Psoas muscle (tissue), 8 donors: ENCODE measurements around the gene E2F1. TPM values are rescaled to one million over a fixed set of nuclear protein-coding genes. Genes with fewer than 3 reads are reported as not detected.

ENCODE experiments used
- ATAC-seq, 4 donors: fragments of 200-7000 bp; cut with Tn5 transposase; one replicate each; pipeline ENCODE4 v1.9.1; 2020; ENCODE audit warnings: moderate library complexity in 3 of 4, mild to moderate bottlenecking in 2 of 4
- DNase-seq, 2 donors: peaks; one replicate each; pipeline ENCODE4 v3.0.0-alpha.2; 2020
- H3K27ac ChIP-seq: fragments of 200-600 bp; one replicate; pipeline ENCODE4 v1.8.0; 2022
- H3K27me3 ChIP-seq, 3 donors: fragments of 200-600 bp in 1 of 3; one replicate each; pipeline versions ENCODE4 v1.6.1 to v1.8.0; 2013 to 2022; ENCODE audit warnings: low read length in 2 of 3, mild to moderate bottlenecking in 2 of 3, moderate library complexity in 1 of 3; ENCODE audit not compliant: insufficient read depth in 3 of 3
- H3K36me3 ChIP-seq, 2 donors: fragments of 200-600 bp in 1 of 2; one replicate each; pipeline versions ENCODE4 v1.6.1 to v1.8.0; 2013 to 2022; ENCODE audit warnings: low read depth in 1 of 2, mild to moderate bottlenecking in 1 of 2, moderate library complexity in 1 of 2; ENCODE audit not compliant: insufficient read depth in 1 of 2
- H3K4me1 ChIP-seq: fragments of 200-600 bp; one replicate; pipeline ENCODE4 v1.8.0; 2022
- H3K4me3 ChIP-seq: fragments of 200-600 bp; one replicate; pipeline ENCODE4 v1.8.0; 2022; ENCODE audit warnings: mild to moderate bottlenecking
- H3K9me3 ChIP-seq: fragments of 200-600 bp; one replicate; pipeline ENCODE4 v1.8.0; 2022
- WGBS, 3 donors: extraction: QIAGEN DNeasy Blood & Tissue Kit; methylation state at CpG; one replicate each; pipeline versions ENCODE4 v1.1.6 to v1.1.7; 2013; 5-methylcytosine and 5-hydroxymethylcytosine counted together
- intact Hi-C, 2 donors: fragments of 100-400 bp; cut with DNase I; formaldehyde crosslinking; loops; one replicate each; pipeline versions ENCODE4 v1.11.0 to v1.14.2; 2022
- polyA plus RNA-seq, 3 donors: library from polyadenylated mRNA; stranded (reverse); fragments of 200-250 nt; gene quantifications; one replicate each; pipeline ENCODE4 v1.2.3, GENCODE V29; 2013
- total RNA-seq, 4 donors: library from RNA; stranded (reverse); fragmentation: NEBNext Ultra II Directional in 2 of 4; extraction: Animal tissue kit (Norgen Biotek cat#: 25700) in 2 of 4; gene quantifications; one replicate each; pipeline versions ENCODE4 v1.2.1 to v1.2.4, GENCODE V29; 2021 to 2023
- TF ChIP-seq, protein P1 (sequence below): fragments of 200-600 bp; IDR thresholded peaks from one replicate; pipeline ENCODE4 v1.8.0; 2022; ENCODE audit warnings: antibody characterized with exemption
- donor health status: healthy with polysubstance abuse.
- donor health status: DM: no; HTN: no; CAD: no; lungs with moderate emphysema.
- donor health status: Bipolar disorder and iron deficiency.
- donor health status: healthy.
- donor health status: DM: yes; HTN: yes; CAD: no.
- donor health status: DM: no; HTN: no; CAD: no.
- donor health status: DM: no; HTN: no; CAD: no.
- donor health status: DM: yes; HTN: yes; CAD: no.

The E2F1 gene
- total and polyA plus RNA-seq, 7 donors, result 0.73 to 6.5 (median 0.84) TPM

DNA sequence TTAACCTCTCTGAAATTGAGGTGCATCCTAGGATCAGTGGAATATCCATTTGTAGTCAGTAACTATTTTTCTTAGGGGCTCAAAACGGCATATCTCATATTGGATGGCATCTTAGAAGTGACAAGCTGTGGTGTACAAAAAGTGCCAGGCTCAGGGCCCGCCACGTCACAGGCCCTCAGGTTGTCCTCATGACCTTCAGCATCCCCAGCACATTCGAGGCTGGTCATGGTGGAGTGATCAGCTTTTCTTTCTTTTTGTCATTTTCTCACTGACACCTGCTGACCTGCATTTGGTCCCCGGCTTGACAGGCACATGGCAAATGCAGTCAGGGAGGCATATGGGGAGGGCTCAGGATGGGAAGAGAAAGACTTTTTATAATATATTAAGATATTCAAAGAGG lies 7.1 kb upstream of the E2F1 start:
- intact Hi-C loops, result no loop called here

DNA sequence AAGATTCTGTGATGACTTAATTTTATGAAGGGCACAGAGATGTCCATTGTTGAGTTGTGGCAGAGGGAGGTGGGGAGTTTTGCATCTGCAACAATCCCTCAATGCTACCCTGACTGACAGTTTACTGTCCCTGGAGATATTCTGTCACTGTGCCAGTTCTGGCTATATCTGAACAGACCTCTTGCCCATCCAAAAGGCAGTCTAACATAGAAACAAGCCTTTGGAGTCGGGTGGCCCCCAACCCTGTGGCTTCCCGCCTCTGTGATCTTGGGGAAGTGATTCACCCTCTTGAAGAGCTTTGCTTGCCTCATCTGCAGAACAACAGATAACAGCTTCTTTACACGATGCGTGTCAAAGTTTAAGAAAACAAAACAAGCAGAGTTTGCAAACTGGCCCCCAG lies 3.8 kb upstream of the E2F1 start:
- Histone ChIP-seq H3K27ac (no peak overlapping the region), H3K36me3 (no peaks in the 10 kb centered on the region), H3K4me3 (no peak overlapping the region), H3K27me3 (no peaks in the 10 kb centered on the region), H3K9me3 (no peaks in the 10 kb centered on the region), H3K4me1 (peaks cover 4% of the 10 kb centered on the region)
- intact Hi-C loops, result no loop called here
- ATAC-seq (no peak), DNase-seq (no peak)
- TF ChIP-seq, protein P1, sequence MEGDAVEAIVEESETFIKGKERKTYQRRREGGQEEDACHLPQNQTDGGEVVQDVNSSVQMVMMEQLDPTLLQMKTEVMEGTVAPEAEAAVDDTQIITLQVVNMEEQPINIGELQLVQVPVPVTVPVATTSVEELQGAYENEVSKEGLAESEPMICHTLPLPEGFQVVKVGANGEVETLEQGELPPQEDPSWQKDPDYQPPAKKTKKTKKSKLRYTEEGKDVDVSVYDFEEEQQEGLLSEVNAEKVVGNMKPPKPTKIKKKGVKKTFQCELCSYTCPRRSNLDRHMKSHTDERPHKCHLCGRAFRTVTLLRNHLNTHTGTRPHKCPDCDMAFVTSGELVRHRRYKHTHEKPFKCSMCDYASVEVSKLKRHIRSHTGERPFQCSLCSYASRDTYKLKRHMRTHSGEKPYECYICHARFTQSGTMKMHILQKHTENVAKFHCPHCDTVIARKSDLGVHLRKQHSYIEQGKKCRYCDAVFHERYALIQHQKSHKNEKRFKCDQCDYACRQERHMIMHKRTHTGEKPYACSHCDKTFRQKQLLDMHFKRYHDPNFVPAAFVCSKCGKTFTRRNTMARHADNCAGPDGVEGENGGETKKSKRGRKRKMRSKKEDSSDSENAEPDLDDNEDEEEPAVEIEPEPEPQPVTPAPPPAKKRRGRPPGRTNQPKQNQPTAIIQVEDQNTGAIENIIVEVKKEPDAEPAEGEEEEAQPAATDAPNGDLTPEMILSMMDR, result no peak
- WGBS, 3 donors, result 49 to 57% (median 55%) methylated on average over 4 of the region's 4 CpGs

More for the DNA sequence above, 7.1 kb upstream of the E2F1 start:
- Histone ChIP-seq H3K9me3 (no peaks in the 10 kb centered on the region), H3K36me3 (no peaks in the 10 kb centered on the region), H3K27me3 (no peaks in the 10 kb centered on the region), H3K27ac (no peak overlapping the region), H3K4me3 (no peak overlapping the region), H3K4me1 (no peaks in the 10 kb centered on the region)
- 66 to 76% (median 75%) methylated on average over 5 of the region's 5 CpGs for WGBS, 3 donors
- no peak for ATAC-seq
- DNase-seq, result no peak
- TF ChIP-seq, protein P1, result no peak

DNA sequence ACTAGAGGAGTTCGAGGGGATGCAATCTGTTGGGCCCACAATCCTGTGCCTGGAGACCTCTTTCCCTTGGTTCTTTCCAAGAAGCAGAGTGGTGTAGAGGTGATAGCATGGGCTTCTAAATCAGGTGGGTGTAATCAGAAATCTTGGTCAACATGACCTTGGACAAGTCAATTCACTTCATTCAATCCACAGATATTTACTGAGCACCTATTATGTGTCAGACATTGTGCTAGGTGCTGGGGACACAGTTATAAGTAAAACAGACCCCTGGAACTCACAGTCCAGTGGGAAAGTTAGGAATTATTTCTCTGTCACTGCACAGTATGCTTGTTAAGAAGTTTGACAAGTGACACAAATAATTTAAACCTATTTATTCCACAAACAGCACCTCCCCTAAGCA lies 3.3 kb upstream of the E2F1 start:
- Histone ChIP-seq H3K9me3 (no peaks in the 10 kb centered on the region), H3K27me3 (no peaks in the 10 kb centered on the region), H3K4me3 (no peak overlapping the region), H3K27ac (no peak overlapping the region), H3K36me3 (no peaks in the 10 kb centered on the region), H3K4me1 (peaks cover 4% of the 10 kb centered on the region)
- intact Hi-C loops, result no loop called here
- 83 to 100% (median 96%) methylated on average over 1 of the region's 1 CpG for WGBS, 3 donors
- ATAC-seq (no peak), DNase-seq (no peak)
- TF ChIP-seq, protein P1, result no peak

DNA sequence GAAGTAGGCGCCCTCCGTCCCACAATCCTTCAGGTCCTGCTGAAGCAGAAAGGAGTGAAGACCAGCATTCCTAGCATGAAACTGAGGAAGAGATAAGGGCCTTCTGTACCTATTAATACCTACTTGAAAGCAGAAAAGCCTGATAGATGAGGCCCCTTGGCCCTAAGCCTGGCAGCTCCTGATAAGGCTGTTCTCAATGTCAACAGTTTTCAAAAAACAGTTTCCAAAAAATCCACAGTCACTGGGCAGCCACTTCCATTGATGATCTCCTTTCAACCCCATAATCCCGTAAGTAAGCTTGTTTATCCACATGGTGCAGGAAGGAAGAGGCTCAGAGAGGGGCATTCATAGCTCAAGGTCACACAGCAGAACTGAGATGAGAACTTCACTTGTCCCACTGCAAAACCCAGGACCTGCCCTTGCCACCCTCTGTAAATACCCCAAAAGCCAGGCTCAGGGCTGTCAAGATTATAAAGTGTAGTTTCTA lies 2.8 kb upstream of the E2F1 start:
- DNase-seq (no peak), ATAC-seq (no peak)
- intact Hi-C loops, result no loop called here
- Histone ChIP-seq H3K4me1 (peaks cover 4% of the 10 kb centered on the region), H3K4me3 (no peak overlapping the region), H3K27ac (no peak overlapping the region), H3K36me3 (no peaks in the 10 kb centered on the region), H3K27me3 (no peaks in the 10 kb centered on the region), H3K9me3 (no peaks in the 10 kb centered on the region)
- 93 to 95% (median 95%) methylated on average over 3 of the region's 3 CpGs for WGBS, 3 donors
- TF ChIP-seq, protein P1, result no peak
